Prostate gland (tissue), 2 donors: ENCODE results near the gene R3HDML.

Experiments used
- CTCF ChIP-seq, 4 experiments: fragments of 200-600 bp in 2 of 4; fragments of 450-650 bp in 2 of 4; sonication (generic) in 2 of 4; IDR thresholded peaks; 1 replicate in 3 of 4; 2 replicates in 1 of 4; pipeline ENCODE4 v1.5.1; 2016 to 2019; ENCODE audit warnings: antibody characterized with exemption in 4 of 4, mild to moderate bottlenecking in 2 of 4, moderate library complexity in 2 of 4
- POLR2A ChIP-seq: fragments of 450-650 bp; IDR thresholded peaks from one replicate; pipeline ENCODE4 v1.6.1; 2016; ENCODE audit warnings: antibody characterized with exemption, mild to moderate bottlenecking
- POLR2AphosphoS5 ChIP-seq: sonication (generic); formaldehyde crosslinking; IDR thresholded peaks from one replicate; pipeline ENCODE4 v1.6.1; 2017; ENCODE audit warnings: antibody characterized with exemption

- TF ChIP-seq CTCF (IDR thresholded peaks at IDR 0.05) (no peak), POLR2A (no peak), POLR2AphosphoS5 (no peak)
Observed at GRCh38 chr20:44328428-44328827, 8.4 kb upstream of the R3HDML start.
